Activated T-cell treated with anti-CD3 and anti-CD28 coated beads, Interleukin-2, amount 50 U/mL, for 4 hours (primary cell): ENCODE measurements around the gene KIF22. TPM values are rescaled to one million over a fixed set of nuclear protein-coding genes. Genes with fewer than 3 reads are reported as not detected.
A peak's percentile ranks its signal among the peaks of the same experiment; 100 is the strongest.

ENCODE experiments used
- ATAC-seq, 2 donors: fragments of 200-7000 bp; cut with Tn5 transposase; one replicate each; pipeline ENCODE4 v1.10.0; 2021
- DNase-seq: peaks from one replicate; pipeline ENCODE4 v3.0.0-alpha.2; 2020
- H3K27me3 Mint-ChIP-seq: one replicate; pipeline ENCODE4 v1.8.0; 2021; ENCODE audit warnings: low read depth, mixed read lengths
- H3K36me3 Mint-ChIP-seq: one replicate; pipeline ENCODE4 v1.8.0; 2022; ENCODE audit warnings: mixed read lengths; ENCODE audit not compliant: insufficient read depth
- H3K4me1 Mint-ChIP-seq: one replicate; pipeline ENCODE4 v1.8.0; 2021; ENCODE audit warnings: low read depth, mixed read lengths
- H3K4me3 Mint-ChIP-seq: one replicate; pipeline ENCODE4 v1.8.0; 2021; ENCODE audit warnings: mild to moderate bottlenecking, moderate library complexity, mixed read lengths
- H3K9me3 Mint-ChIP-seq: one replicate; pipeline ENCODE4 v1.8.0; 2021; ENCODE audit warnings: mixed read lengths
- total RNA-seq, 3 donors: library from RNA; stranded (reverse); gene quantifications; one replicate each; pipeline ENCODE4 v1.2.1, GENCODE V29; 2021

The KIF22 gene
- total RNA-seq, 3 donors from 2014 or later: 73.5 to 82.2 (median 79.7) TPM

DNA sequence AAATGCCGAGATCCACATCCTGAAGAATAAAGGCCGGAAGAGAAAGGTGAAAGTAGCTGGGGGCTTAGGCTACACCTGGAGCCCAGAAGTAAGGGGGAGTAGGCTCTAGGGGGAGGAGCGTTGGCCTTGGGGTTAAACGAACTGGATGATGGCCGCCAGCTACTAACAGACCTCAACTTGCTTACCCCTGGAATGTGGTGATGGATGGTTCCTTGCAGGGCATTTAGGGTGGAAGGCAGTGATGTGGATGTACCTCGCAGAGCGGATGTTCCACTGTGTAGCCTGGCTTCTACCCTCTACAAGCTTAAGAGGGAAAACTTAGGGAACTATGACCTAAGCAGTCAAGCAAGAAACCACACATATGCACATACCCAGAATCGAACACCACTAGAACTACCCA lies 13.5 kb downstream of the KIF22 start:
- Mint-ChIP-seq H3K9me3 (no peaks in the 10 kb centered on the region), H3K36me3 (peaks cover 20% of the 10 kb centered on the region), H3K27me3 (no peaks in the 10 kb centered on the region), H3K4me1 (peaks cover 27% of the 10 kb centered on the region), H3K4me3 (peak overlapping the region; percentile 96)
- no peak for DNase-seq
- no peak for ATAC-seq

DNA sequence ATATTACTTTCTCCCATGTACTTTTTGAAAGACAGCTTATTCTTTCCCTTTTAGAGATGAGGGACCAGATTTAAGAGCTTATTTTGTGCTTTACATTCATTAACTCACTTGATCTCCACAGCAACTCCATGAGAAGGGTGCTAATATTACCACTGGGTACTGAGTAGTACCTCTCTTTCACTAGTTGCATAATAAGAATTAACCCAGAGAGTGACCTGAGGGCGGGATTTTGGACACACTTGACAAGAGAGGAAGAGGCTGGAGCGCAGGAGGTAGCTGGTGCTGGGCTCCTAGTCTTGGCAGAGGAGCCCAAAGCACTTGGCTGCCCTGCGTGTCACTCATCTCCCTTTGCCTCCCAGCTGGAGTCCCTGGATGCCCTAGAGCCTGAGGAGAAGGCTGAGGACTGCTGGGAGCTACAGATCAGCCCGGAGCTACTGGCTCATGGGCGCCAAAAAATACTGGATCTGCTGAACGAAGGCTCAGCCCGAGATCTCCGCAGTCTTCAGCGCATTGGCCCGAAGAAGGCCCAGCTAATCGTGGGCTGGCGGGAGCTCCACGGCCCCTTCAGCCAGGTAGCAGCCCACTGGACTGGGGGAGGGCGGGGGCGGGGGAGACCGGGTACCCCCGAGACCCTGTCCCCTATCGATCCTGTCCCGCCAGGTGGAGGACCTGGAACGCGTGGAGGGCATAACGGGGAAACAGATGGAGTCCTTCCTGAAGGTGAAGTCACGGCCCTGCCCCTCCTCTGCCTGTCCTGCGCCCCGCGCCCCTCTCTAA lies 14.1 kb downstream of the KIF22 start:
- Mint-ChIP-seq H3K27me3 (no peaks in the 10 kb centered on the region), H3K9me3 (no peaks in the 10 kb centered on the region), H3K4me3 (peak overlapping the region; percentile 96), H3K36me3 (peaks cover 22% of the 10 kb centered on the region), H3K4me1 (peaks cover 29% of the 10 kb centered on the region)
- DNase-seq (no peak), ATAC-seq (no peak)

DNA sequence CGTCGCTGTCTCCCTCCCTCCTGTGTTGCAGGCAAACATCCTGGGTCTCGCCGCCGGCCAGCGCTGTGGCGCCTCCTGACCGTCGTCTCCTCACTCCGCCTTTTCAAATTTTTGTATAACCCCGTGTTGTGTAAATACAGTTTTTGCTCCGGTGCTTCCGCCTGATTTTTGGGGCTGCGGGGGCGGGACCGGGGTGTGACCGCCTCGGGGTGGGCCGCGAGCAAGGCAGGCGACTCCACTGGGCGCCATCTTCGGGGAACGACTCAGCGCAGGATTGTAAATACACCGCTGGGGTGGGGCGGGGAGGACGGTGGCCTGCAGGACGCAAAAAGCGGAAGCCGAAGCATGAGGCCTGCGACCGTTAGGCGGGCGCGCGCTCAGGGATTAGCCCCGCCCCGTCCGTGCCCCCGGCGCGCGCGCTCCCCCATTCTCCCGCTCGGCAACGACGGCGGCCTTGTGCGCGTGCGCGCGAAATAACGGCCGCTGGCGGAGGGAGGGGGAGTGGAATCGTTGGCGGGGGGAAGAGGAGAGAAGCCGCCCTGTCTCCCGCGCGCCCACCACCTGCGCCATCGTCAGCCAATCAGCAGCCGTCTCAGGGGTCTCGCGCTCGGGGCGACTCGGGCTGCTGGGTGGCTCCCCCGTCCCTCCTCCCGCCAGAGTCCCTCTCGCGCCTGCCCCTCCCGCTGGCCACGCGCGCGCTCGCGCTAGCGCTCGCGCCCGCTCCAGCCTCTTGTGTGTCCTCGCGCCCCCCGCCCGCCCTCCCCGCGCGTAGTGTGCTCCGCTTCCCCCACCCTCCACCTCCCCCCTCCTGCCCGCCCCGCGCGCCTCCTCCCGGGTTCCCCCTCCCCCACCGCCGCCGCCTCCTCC lies 14.9 kb downstream of the KIF22 start:
- H3K9me3 Mint-ChIP-seq: no peaks in the 10 kb centered on the region
- peaks cover 22% of the 10 kb centered on the region for H3K36me3 Mint-ChIP-seq
- no peaks in the 10 kb centered on the region for H3K27me3 Mint-ChIP-seq
- peak; percentile 61 to 68 for ATAC-seq
- H3K4me3 Mint-ChIP-seq: peak overlapping the region; percentile 96
- peak; percentile 97 for DNase-seq
- peaks cover 36% of the 10 kb centered on the region for H3K4me1 Mint-ChIP-seq

DNA sequence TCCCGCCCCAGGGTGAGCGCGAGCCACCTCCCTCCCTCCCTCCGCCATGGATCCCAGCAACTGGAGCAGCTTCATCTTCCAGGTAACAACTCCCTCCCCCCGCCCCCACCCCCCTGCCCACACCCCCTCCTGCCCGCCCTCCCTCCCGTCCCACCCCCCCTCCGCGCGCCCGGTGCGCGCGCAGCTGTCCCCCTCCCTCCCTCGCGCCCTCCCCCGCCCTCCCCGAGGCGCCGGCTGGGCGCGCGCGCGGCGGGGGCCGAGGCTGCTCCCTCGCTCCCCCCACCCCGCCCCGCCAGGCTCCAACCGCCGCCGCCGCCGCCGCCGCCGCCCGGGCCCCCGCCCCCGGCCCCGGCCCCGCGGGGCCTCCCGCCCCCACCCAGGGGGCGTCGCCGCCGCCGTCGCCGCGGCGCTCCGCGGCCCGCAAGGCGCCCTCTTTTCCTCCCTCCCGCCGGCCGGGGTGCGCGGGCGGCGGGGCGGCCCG lies 15.6 kb downstream of the KIF22 start, which contains the start of gene MAZ:
Gene MAZ (plus strand): TSS at position 431 of the 481 bp plus-strand sequence. CDS start 173 bp downstream, outside the sequence.
- peak within 1 kb of the TSS; percentile 98 for H3K4me3 Mint-ChIP-seq
- peaks cover 43% of the 10 kb centered on the region for H3K4me1 Mint-ChIP-seq
- H3K9me3 Mint-ChIP-seq: no peaks in the 10 kb centered on the region
- no peaks in the 10 kb centered on the region for H3K27me3 Mint-ChIP-seq
- DNase-seq (peak; percentile 74), ATAC-seq (peak; percentile 1 to 2)
- H3K36me3 Mint-ChIP-seq: peaks cover 17% of the 10 kb centered on the region

DNA sequence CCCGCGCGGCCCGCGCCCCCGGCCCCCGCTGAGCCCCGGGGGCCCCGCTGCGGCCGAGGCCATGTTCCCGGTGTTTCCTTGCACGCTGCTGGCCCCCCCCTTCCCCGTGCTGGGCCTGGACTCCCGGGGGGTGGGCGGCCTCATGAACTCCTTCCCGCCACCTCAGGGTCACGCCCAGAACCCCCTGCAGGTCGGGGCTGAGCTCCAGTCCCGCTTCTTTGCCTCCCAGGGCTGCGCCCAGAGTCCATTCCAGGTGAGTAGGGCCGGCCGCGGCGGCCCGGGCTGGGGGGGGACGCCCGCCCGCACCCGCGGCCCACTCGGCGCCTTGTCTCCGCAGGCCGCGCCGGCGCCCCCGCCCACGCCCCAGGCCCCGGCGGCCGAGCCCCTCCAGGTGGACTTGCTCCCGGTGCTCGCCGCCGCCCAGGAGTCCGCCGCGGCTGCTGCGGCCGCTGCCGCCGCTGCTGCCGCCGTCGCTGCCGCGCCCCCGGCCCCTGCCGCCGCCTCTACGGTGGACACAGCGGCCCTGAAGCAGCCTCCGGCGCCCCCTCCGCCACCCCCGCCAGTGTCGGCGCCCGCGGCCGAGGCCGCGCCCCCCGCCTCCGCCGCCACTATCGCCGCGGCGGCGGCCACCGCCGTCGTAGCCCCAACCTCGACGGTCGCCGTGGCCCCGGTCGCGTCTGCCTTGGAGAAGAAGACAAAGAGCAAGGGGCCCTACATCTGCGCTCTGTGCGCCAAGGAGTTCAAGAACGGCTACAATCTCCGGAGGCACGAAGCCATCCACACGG lies 16.3 kb downstream of the KIF22 start:
- peak overlapping the region; percentile 98 for H3K4me3 Mint-ChIP-seq
- peaks cover 11% of the 10 kb centered on the region for H3K36me3 Mint-ChIP-seq
- ATAC-seq (peak in 1 of 2 donors; percentile 2), DNase-seq (peak; percentile 45)
- peaks cover 50% of the 10 kb centered on the region for H3K4me1 Mint-ChIP-seq
- no peaks in the 10 kb centered on the region for H3K9me3 Mint-ChIP-seq
- H3K27me3 Mint-ChIP-seq: no peaks in the 10 kb centered on the region

DNA sequence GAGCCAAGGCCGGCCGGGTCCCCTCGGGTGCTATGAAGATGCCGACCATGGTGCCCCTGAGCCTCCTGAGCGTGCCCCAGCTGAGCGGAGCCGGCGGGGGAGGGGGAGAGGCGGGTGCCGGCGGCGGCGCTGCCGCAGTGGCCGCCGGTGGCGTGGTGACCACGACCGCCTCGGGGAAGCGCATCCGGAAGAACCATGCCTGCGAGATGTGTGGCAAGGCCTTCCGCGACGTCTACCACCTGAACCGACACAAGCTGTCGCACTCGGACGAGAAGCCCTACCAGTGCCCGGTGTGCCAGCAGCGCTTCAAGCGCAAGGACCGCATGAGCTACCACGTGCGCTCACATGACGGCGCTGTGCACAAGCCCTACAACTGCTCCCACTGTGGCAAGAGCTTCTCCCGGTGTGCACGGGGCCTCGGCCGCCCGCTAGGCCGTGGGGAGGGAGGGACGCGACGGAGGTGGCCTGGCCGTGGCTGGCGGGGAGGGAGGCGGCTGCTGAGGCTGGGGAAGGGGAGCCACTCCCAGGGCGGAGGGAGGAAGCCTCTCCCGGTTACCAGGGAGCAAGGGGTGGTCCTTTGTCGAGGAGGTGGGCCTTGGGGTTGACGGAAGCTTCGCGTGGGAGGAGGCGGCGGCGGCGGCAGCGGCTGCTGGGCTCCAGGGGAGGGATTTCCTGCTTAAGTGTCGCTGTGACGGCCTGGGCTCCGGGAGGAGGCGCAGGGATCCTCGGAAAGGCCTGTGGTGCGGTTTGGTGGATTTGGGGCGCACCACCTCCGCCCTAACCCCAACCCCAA lies 17.1 kb downstream of the KIF22 start:
- ATAC-seq: peak; percentile 20 to 30
- Mint-ChIP-seq H3K36me3 (peaks cover 11% of the 10 kb centered on the region), H3K4me1 (peaks cover 55% of the 10 kb centered on the region)

DNA sequence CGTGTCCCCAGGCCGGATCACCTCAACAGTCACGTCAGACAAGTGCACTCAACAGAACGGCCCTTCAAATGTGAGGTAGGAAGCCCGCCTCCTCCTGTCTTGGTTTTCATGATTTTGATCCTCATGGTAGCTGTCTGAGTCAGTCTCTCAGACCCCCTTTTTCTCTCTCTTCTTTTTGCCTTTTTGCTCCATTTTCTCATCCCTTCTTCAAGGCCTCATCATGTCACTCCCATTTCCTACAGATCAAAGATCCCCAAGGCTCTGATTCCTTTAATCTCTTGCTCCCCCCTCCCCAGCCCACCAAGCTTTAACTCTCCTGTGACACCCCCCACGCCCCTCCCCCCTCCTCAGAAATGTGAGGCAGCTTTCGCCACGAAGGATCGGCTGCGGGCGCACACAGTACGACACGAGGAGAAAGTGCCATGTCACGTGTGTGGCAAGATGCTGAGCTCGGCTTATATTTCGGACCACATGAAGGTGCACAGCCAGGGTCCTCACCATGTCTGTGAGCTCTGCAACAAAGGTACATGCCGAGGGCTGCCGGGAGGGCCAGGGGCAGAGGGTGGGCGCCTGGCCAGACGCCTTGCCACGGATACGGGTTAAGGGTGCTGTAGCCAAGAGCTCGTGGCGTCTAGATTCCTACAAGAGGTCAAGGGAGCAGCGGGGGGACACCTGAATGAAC lies 17.8 kb downstream of the KIF22 start:
- Mint-ChIP-seq H3K9me3 (no peaks in the 10 kb centered on the region), H3K4me3 (peak overlapping the region; percentile 98), H3K36me3 (peaks cover 11% of the 10 kb centered on the region), H3K4me1 (peaks cover 58% of the 10 kb centered on the region), H3K27me3 (no peaks in the 10 kb centered on the region)
- DNase-seq: no peak
- ATAC-seq: peak; percentile 4 to 6

More for the DNA sequence above, 17.1 kb downstream of the KIF22 start:
- H3K4me3 Mint-ChIP-seq: peak overlapping the region; percentile 98
- no peaks in the 10 kb centered on the region for H3K9me3 Mint-ChIP-seq
- no peaks in the 10 kb centered on the region for H3K27me3 Mint-ChIP-seq
- DNase-seq: peak; percentile 85

DNA sequence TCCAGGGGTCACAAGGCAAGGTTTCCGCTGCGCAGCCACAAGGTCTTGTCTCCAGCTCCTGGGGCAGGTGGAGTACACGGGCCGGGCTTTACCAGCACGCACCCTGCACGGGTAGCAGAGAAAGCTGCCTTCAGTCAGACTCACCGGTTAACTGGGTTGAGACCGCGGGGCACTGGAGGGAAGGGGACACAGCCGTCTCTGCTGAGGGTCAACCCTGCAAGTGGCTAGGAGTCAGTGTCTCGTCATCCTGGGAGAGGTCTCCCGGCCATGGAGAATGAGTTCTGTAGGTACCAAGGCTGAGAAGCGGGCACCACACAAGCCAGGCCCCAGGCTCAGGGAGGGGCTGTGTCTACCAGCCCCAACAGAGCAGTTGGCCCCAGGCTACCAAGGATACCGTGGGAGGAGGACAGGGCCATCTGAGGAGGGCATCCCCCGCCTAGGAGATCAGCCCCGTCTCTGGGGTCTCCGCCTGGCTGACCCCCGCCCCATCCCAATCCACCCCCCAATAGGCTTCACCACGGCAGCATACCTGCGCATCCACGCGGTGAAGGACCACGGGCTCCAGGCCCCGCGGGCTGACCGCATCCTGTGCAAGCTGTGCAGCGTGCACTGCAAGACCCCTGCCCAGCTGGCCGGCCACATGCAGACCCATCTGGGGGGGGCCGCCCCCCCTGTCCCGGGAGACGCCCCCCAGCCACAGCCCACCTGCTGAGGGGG lies 18.6 kb downstream of the KIF22 start:
- DNase-seq (no peak), ATAC-seq (no peak)
- H3K4me3 Mint-ChIP-seq: peak overlapping the region; percentile 98
- H3K36me3 Mint-ChIP-seq: peaks cover 11% of the 10 kb centered on the region
- H3K27me3 Mint-ChIP-seq: no peaks in the 10 kb centered on the region
- H3K4me1 Mint-ChIP-seq: peaks cover 55% of the 10 kb centered on the region
- H3K9me3 Mint-ChIP-seq: no peaks in the 10 kb centered on the region

DNA sequence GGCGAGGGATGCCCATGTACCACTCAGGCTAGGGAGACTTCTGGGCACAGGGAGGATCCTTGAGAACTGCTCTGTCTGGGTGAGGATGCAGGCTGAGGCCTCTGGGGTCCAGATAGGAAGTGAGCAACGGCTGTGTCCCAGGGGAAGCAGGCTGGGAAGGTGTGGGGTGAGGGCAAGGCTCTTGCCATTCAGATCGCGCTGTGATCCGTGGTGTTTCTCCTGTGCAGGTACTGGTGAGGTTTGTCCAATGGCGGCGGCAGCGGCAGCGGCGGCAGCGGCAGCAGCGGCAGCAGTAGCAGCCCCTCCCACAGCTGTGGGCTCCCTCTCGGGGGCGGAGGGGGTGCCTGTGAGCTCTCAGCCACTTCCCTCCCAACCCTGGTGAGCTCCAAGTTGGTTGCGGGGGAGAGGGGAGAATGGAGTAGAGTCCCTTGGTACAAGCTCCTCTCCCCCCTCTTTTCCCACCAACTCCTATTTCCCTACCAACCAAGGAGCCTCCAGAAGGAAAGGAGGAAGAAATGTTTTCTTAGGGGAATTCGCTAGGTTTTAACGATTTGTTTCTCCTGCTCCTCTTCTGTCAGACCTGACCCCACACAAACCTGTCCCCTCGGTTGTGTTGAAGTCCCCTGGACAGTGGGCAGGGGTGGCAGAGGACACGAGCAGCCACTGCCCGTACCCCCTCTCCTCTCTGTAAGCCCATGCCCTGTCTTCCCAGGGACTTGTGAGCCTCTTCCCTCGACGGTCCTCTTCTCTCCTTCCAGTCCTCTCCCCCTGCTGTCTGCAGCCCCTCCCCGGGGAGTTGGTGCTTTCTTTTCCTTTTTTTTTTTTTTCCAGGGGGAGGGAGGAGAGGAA lies 19.5 kb downstream of the KIF22 start:
- ATAC-seq: no peak
- H3K4me3 Mint-ChIP-seq: peak overlapping the region; percentile 78
- no peaks in the 10 kb centered on the region for H3K9me3 Mint-ChIP-seq
- peaks cover 55% of the 10 kb centered on the region for H3K4me1 Mint-ChIP-seq
- H3K27me3 Mint-ChIP-seq: no peaks in the 10 kb centered on the region
- DNase-seq: peak; percentile 41
- peaks cover 11% of the 10 kb centered on the region for H3K36me3 Mint-ChIP-seq

DNA sequence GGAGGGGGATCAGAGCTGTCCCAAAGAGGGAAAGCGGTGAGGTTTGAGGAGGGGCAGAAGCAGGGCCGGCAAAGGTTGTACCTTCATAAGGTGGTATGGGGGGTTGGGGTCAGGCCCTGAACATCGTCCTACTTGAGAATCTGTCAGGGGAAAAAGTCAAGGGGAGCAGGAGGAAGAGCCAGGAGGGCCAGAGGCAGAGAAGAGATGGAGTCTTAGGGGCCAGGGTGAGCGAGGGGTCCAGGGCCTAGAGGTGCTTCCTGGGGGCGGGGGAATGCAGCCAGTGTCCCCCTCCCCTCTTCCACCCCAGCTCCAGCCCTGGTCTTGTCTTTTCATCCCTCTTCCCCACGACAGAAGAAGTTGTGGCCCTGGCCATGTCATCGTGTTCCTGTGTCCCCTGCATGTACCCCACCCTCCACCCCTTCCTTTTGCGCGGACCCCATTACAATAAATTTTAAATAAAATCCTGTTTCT lies 20.2 kb downstream of the KIF22 start:
- H3K27me3 Mint-ChIP-seq: no peaks in the 10 kb centered on the region
- peaks cover 57% of the 10 kb centered on the region for H3K4me1 Mint-ChIP-seq

DNA sequence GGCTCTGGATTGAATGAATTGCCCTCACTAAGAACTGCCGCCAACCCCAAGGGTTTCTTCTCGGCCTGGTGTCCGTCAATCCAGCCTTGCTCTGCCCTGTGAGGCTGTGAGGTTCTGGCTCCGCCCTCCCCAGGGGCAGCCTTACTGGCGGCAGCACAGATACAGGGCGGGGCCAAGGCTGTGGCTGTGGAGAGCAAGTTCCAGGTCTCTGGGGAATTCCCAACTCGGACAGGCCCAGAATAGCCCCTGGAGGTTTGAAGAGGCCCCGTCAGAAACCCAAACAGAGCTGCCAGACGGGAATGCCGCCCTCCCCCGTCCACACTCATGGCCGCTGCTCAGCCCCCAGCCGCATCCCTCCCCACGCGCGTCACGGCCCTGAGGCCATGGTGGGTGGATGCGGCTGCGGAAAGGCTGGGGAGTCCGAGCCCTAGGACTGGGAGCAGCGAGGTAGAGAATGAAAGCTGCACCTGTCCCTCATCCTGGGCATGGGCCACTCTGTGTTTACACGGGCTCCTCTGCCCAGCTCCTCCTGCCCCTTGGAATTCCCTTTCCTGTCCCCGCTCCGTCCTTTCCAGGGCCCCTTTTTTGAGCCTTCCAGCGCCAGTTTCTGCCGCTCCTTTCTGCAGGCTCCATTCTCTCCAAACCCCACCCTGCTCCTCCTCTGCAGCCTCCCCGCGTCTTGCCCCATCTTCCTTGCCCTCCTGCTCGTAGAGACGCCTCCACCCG lies 20.8 kb downstream of the KIF22 start:
- H3K9me3 Mint-ChIP-seq: no peaks in the 10 kb centered on the region
- no peaks in the 10 kb centered on the region for H3K27me3 Mint-ChIP-seq
- peaks cover 9% of the 10 kb centered on the region for H3K36me3 Mint-ChIP-seq
- ATAC-seq (peak; percentile 30 to 36), DNase-seq (peak; percentile 53)
- peaks cover 60% of the 10 kb centered on the region for H3K4me1 Mint-ChIP-seq
- H3K4me3 Mint-ChIP-seq: peak overlapping the region; percentile 78

More for the DNA sequence above, 20.2 kb downstream of the KIF22 start:
- Mint-ChIP-seq H3K9me3 (no peaks in the 10 kb centered on the region), H3K36me3 (peaks cover 9% of the 10 kb centered on the region), H3K4me3 (peak overlapping the region; percentile 78)
- ATAC-seq (no peak), DNase-seq (no peak)
